IMR-90 (cell line): ENCODE data around the gene CLDN2. TPM values are rescaled to one million over a fixed set of nuclear protein-coding genes. Genes with fewer than 3 reads are reported as not detected.

Experiments used
- ATAC-seq: fragments of 200-7000 bp; cut with Tn5 transposase; 2 replicates; pipeline ENCODE4 v1.9.1; 2020; ENCODE audit warnings: low read depth, mild to moderate bottlenecking, moderate library complexity
- BruUV-seq: library from RNA; stranded (reverse); fragments of 400-500 nt; replicated peaks from 2 replicates; lab custom pipeline; 2021; lab: Mats Ljungman, UMichigan
- CTCF ChIA-PET: fragments of 300-600 bp; formaldehyde crosslinking; extraction: SDS; loops from one replicate; lab custom pipeline; 2021; ENCODE audit warnings: antibody characterized with exemption; lab: Yijun Ruan, JAX
- POLR2A ChIA-PET: fragments of 300-600 bp; sonication (Branson Sonifier 250); formaldehyde crosslinking; loops from one replicate; lab custom pipeline; 2022; ENCODE audit warnings: antibody characterized with exemption; ENCODE audit not compliant: unreplicated experiment; lab: Charles Lee
- DNase-seq: peaks from one replicate; pipeline ENCODE4 v3.0.0; 2013
- H2AFZ ChIP-seq: replicated peaks from 2 replicates; pipeline ENCODE3; 2013; ENCODE audit warnings: low read length, mild to moderate bottlenecking; ENCODE audit not compliant: poor library complexity
- H2AK5ac ChIP-seq: 2 replicates; pipeline ENCODE4 v1.6.1; 2013; ENCODE audit warnings: low read depth, low read length, inconsistent platforms
- H2AK9ac ChIP-seq: replicated peaks from 2 replicates; pipeline ENCODE3; 2013; ENCODE audit warnings: mild to moderate bottlenecking, low read depth, low read length, moderate library complexity; ENCODE audit not compliant: poor library complexity
- H2BK120ac ChIP-seq: 2 replicates; pipeline ENCODE4 v1.6.1; 2013; ENCODE audit warnings: low read depth, low read length, inconsistent platforms
- H2BK15ac ChIP-seq: 3 replicates; pipeline ENCODE4 v1.6.1; 2013; ENCODE audit warnings: low read depth, low read length, inconsistent platforms
- H2BK20ac ChIP-seq: 2 replicates; pipeline ENCODE4 v1.6.1; 2013; ENCODE audit warnings: low read depth, mild to moderate bottlenecking, inconsistent platforms, low read length, moderate library complexity
- H2BK5ac ChIP-seq: 2 replicates; pipeline ENCODE4 v1.6.1; 2013; ENCODE audit warnings: mild to moderate bottlenecking, low read depth, low read length, inconsistent platforms; ENCODE audit not compliant: poor library complexity, severe bottlenecking
- H3K14ac ChIP-seq: replicated peaks from 2 replicates; pipeline ENCODE4 v1.6.1; 2013; ENCODE audit warnings: low read depth, low read length, inconsistent platforms
- H3K18ac ChIP-seq: 2 replicates; pipeline ENCODE4 v1.6.1; 2013; ENCODE audit warnings: low read depth, low read length, control low read depth
- H3K23ac ChIP-seq: 2 replicates; pipeline ENCODE4 v1.6.1; 2013; ENCODE audit warnings: low read depth, low read length, inconsistent platforms
- H3K27ac ChIP-seq: 2 replicates; pipeline ENCODE4 v1.5.1; 2013; ENCODE audit warnings: mild to moderate bottlenecking, control low read depth, low read length; ENCODE audit not compliant: insufficient read depth
- H3K27me3 ChIP-seq: 2 replicates; pipeline ENCODE4 v1.6.1; 2013; ENCODE audit warnings: low read length; ENCODE audit not compliant: control insufficient read depth, insufficient read depth
- H3K36me3 ChIP-seq: 2 replicates; pipeline ENCODE4 v1.6.1; 2013; ENCODE audit warnings: low read length, mixed read lengths; ENCODE audit not compliant: control insufficient read depth, insufficient read depth
- H3K4ac ChIP-seq: 2 replicates; pipeline ENCODE4 v1.6.1; 2013; ENCODE audit warnings: low read depth, low read length, inconsistent platforms
- H3K4me1 ChIP-seq: 2 replicates; pipeline ENCODE4 v1.6.1; 2013; ENCODE audit warnings: low read length, mixed read lengths; ENCODE audit not compliant: control insufficient read depth, insufficient read depth
- H3K4me2 ChIP-seq: 2 replicates; pipeline ENCODE4 v1.6.1; 2013; ENCODE audit warnings: low read depth, mild to moderate bottlenecking, control low read depth, low read length, moderate library complexity
- H3K4me3 ChIP-seq: 2 replicates; pipeline ENCODE4 v1.5.1; 2013; ENCODE audit warnings: low read depth, mild to moderate bottlenecking, control low read depth, low read length, moderate library complexity; ENCODE audit not compliant: insufficient read depth
- H3K56ac ChIP-seq: 2 replicates; pipeline ENCODE4 v1.6.1; 2013; ENCODE audit warnings: low read length, inconsistent platforms; ENCODE audit not compliant: insufficient read depth; ENCODE audit errors: extremely low read depth
- H3K79me1 ChIP-seq, 2 experiments: 2 replicates each; pipeline ENCODE4 v1.6.1; 2013; ENCODE audit warnings: low read length in 2 of 2, inconsistent platforms in 1 of 2, low read depth in 1 of 2
- H3K9ac ChIP-seq: 2 replicates; pipeline ENCODE4 v1.6.1; 2013; ENCODE audit warnings: low read depth, low read length, control low read depth
- H3K9me1 ChIP-seq: 2 replicates; pipeline ENCODE4 v1.6.1; 2013; ENCODE audit warnings: low read length, inconsistent platforms; ENCODE audit not compliant: insufficient read depth
- H3K9me3 ChIP-seq: 2 replicates; pipeline ENCODE4 v1.6.1; 2013; ENCODE audit warnings: low read length; ENCODE audit not compliant: control insufficient read depth, insufficient read depth
- H4K20me1 ChIP-seq: 2 replicates; pipeline ENCODE4 v1.6.1; 2013; ENCODE audit warnings: low read length, inconsistent platforms; ENCODE audit not compliant: insufficient read depth
- H4K5ac ChIP-seq: 2 replicates; pipeline ENCODE4 v1.6.1; 2013; ENCODE audit warnings: mild to moderate bottlenecking, low read depth, low read length, control low read depth
- H4K8ac ChIP-seq, 2 experiments: 2 replicates each; pipeline ENCODE4 v1.6.1; 2013; ENCODE audit warnings: low read depth in 2 of 2, low read length in 2 of 2, control low read depth in 1 of 2, inconsistent platforms in 1 of 2
- H4K91ac ChIP-seq: 2 replicates; pipeline ENCODE4 v1.6.1; 2013; ENCODE audit warnings: low read depth, low read length, inconsistent platforms; ENCODE audit not compliant: insufficient read depth
- NFE2L2 ChIP-seq: fragments of 150-350 bp; IDR thresholded peaks from 2 replicates; pipeline ENCODE4 v1.6.1; 2016; ENCODE audit warnings: low read depth, mild to moderate bottlenecking, low read length
- RAD21 ChIP-seq: IDR thresholded peaks from 2 replicates; pipeline ENCODE4 v1.6.1; 2012; ENCODE audit warnings: low read length, improper control_type of control experiment
- RFX5 ChIP-seq: IDR thresholded peaks from 2 replicates; pipeline ENCODE4 v1.8.0; 2012; ENCODE audit warnings: low read depth, mild to moderate bottlenecking, low read length, moderate library complexity
- SMC3 ChIP-seq: fragments of 150-350 bp; IDR thresholded peaks from 2 replicates; pipeline ENCODE4 v1.6.1; 2016; ENCODE audit warnings: low read depth, mild to moderate bottlenecking, antibody characterized with exemption, low read length, moderate library complexity
- WGBS, 2 experiments: methylation state at CpG; one replicate each; pipeline versions ENCODE4 v1.1.5 to v1.1.7; 2013; ENCODE audit warnings: missing lambda C conversion rate in 2 of 2; ENCODE audit not compliant: insufficient read length in 1 of 2; ENCODE audit errors: extremely low coverage in 2 of 2; 5-methylcytosine and 5-hydroxymethylcytosine counted together
- dilution Hi-C: fragments of 300-500 bp; cut with HindIII; formaldehyde crosslinking; loops from one replicate; pipeline ENCODE4 v1.14.3; 2018; ENCODE audit warnings: low sequenced_read_pairs; ENCODE audit not compliant: unreplicated experiment
- in situ Hi-C: fragments of 300-500 bp; cut with MboI; formaldehyde crosslinking; loops from 3 replicates; pipeline ENCODE4 v1.14.3; 2019; ENCODE audit warnings: low sequenced_read_pairs, inconsistent platforms, mixed read lengths
- intact Hi-C: fragments of 100-400 bp; cut with micrococcal nuclease; formaldehyde crosslinking; loops from 2 replicates; pipeline ENCODE4 v1.10.0; 2022
- polyA plus RNA-seq, 3 experiments: library from polyadenylated mRNA; depleted of rRNA; stranded (reverse); fragments of >200 nt; gene quantifications; 2 replicates each; pipeline ENCODE4 v1.2.3, GENCODE V29; 2012; ENCODE audit warnings: low replicate concordance in 1 of 3
- total RNA-seq: library from RNA; depleted of rRNA; stranded (reverse); fragments of >200 nt; gene quantifications from 2 replicates; pipeline ENCODE4 v1.2.3, GENCODE V29; 2012
- TF ChIP-seq, protein P1 (sequence below): conservative IDR thresholded peaks from 2 replicates; pipeline ENCODE4 v1.5.1; 2012; ENCODE audit warnings: mild to moderate bottlenecking, low read depth, low read length, improper control_type of control experiment

The CLDN2 gene
- total and polyA plus RNA-seq, 2 of the 4 experiments (the other 2 are of a cell fraction) = 0.03 TPM; not detected in 1

DNA sequence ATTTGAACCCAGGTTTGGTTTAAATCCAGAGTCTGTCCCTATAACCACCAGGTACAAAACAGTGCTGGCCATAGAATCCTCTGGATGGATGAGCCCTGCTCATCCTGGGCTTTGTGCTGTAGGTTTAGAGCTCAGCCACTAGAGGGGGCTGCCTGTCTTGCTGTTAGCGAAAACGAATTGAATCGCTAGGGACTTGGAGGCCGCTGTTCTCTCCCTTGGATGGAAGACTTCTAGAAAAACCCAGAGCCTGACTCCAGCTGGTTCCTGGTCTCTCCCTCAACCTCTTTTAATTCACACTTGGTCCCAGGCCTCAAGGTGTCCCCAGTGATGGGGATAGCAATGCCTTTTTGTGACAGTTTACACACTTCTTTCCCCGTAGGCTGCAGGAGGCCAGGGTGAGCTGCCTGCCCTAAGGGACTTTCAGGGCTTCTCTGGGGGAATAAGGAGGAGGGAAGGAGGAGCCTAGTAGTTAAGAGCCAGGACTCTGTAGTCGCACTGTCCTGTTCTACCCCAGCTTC, 25.8 kb upstream of the CLDN2 start:
- Histone ChIP-seq H3K4ac (no peak overlapping the region), H2AK5ac (0 out of 2 replicates have a peak overlapping the region, but pooled peaks have one; percentile 21), H3K4me2 (no peak overlapping the region), H3K4me3 (no peak overlapping the region), H3K36me3 (no peaks in the 10 kb centered on the region), H3K27ac (no peak overlapping the region), H3K14ac (no peak overlapping the region), H3K56ac (no peak overlapping the region), H3K9me3 (no peaks in the 10 kb centered on the region), H3K18ac (no peak overlapping the region), H2AFZ (peak overlapping the region; percentile 83), H2AK9ac (no peak overlapping the region), H2BK120ac (peak overlapping the region; percentile 28; the same call in 1 of the 2 replicates), H4K8ac (peak overlapping the region in 1 of 2 experiments; percentile 7; a peak in 1 of 4 replicates), H2BK5ac (no peak overlapping the region), H3K4me1 (0 out of 2 replicates have a peak, but pooled peaks cover 3% of the 10 kb centered on the region), H3K9me1 (peaks cover 11% of the 10 kb centered on the region; the same call in 1 of the 2 replicates), H4K20me1 (no peaks in the 10 kb centered on the region), H4K91ac (no peak overlapping the region), H3K79me1 (no peaks in the 10 kb centered on the region), H2BK15ac (no peak overlapping the region), H4K5ac (no peak overlapping the region), H3K23ac (no peak overlapping the region), H2BK20ac (peak overlapping the region; percentile 29; the same call in 1 of the 2 replicates), H3K9ac (no peak overlapping the region), H3K27me3 (peaks cover 17% of the 10 kb centered on the region)
- intact Hi-C loops = loop anchor here (1.0 to 10.0 kb wide), 9 partner anchors 38 to 1000 kb away; partner anchors contain the start of genes NCBP2L, PRPS1, RBM41 and TSC22D3
- DNase-seq (peak; percentile 73), ATAC-seq (peak; percentile 86)
- no TSS peak for BruUV-seq
- ChIA-PET CTCF (interaction anchor here (0.6 to 1.5 kb wide), 7 partner anchors 10 to 1025 kb away, joined by 3 to 7 read pairs (median 3); no protein-coding TSS in a partner anchor), POLR2A (no interaction called here)
- in situ Hi-C loops = no loop called here
- dilution Hi-C loops = no loop called here
- WGBS, 2 experiments = no CpG with 5 or more reads among the region's 6 CpGs
- TF ChIP-seq NFE2L2 (no peak), SMC3 (peak; percentile 74), RFX5 (no peak), RAD21 (peak; percentile 89)
- TF ChIP-seq, protein P1, sequence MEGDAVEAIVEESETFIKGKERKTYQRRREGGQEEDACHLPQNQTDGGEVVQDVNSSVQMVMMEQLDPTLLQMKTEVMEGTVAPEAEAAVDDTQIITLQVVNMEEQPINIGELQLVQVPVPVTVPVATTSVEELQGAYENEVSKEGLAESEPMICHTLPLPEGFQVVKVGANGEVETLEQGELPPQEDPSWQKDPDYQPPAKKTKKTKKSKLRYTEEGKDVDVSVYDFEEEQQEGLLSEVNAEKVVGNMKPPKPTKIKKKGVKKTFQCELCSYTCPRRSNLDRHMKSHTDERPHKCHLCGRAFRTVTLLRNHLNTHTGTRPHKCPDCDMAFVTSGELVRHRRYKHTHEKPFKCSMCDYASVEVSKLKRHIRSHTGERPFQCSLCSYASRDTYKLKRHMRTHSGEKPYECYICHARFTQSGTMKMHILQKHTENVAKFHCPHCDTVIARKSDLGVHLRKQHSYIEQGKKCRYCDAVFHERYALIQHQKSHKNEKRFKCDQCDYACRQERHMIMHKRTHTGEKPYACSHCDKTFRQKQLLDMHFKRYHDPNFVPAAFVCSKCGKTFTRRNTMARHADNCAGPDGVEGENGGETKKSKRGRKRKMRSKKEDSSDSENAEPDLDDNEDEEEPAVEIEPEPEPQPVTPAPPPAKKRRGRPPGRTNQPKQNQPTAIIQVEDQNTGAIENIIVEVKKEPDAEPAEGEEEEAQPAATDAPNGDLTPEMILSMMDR = peak; percentile 87
